Measurements from ENCODE around the gene FBXO15. TPM values are rescaled to one million over a fixed set of nuclear protein-coding genes. Genes with fewer than 3 reads are reported as not detected.

The FBXO15 gene
- total RNA-seq, 2 donors from 2014 or later = 1.3 to 3.0 TPM

GRCh38 chr18:74110149-74110548, 37.5 kb downstream of the FBXO15 start:
- TF ChIP-seq, protein P1, sequence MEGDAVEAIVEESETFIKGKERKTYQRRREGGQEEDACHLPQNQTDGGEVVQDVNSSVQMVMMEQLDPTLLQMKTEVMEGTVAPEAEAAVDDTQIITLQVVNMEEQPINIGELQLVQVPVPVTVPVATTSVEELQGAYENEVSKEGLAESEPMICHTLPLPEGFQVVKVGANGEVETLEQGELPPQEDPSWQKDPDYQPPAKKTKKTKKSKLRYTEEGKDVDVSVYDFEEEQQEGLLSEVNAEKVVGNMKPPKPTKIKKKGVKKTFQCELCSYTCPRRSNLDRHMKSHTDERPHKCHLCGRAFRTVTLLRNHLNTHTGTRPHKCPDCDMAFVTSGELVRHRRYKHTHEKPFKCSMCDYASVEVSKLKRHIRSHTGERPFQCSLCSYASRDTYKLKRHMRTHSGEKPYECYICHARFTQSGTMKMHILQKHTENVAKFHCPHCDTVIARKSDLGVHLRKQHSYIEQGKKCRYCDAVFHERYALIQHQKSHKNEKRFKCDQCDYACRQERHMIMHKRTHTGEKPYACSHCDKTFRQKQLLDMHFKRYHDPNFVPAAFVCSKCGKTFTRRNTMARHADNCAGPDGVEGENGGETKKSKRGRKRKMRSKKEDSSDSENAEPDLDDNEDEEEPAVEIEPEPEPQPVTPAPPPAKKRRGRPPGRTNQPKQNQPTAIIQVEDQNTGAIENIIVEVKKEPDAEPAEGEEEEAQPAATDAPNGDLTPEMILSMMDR (conservative IDR thresholded peaks at IDR 0.05) = no peak
- Mint-ChIP-seq H3K27ac (no peak overlapping the region), H3K9me3 (peaks cover 18% of the 10 kb centered on the region), H3K27me3 (ENCODE audit: insufficient read depth) (no peaks in the 10 kb centered on the region), H3K36me3 (ENCODE audit: low read depth) (no peaks in the 10 kb centered on the region), H3K4me3 (no peak overlapping the region), H3K4me1 (peaks cover 5% of the 10 kb centered on the region)
- H3K27ac ChIP-seq (ENCODE audit: low read depth, low read length) = no peak overlapping the region
- no peaks in the 10 kb centered on the region for H3K4me1 ChIP-seq (ENCODE audit: control insufficient read depth, insufficient read depth, low read length)
- H3K9ac ChIP-seq (ENCODE audit: extremely low read depth, low read length, poor library complexity, severe bottlenecking) = no peak overlapping the region
- peaks cover 8% of the 10 kb centered on the region for H3K9me3 ChIP-seq (ENCODE audit: control insufficient read depth, low read length)
- no CpG with 5 or more reads among the region's 1 CpG for WGBS, 2 experiments (ENCODE audit: insufficient coverage in 1 of 2, insufficient read length in 1 of 2)
- H3K27me3 ChIP-seq (ENCODE audit: control insufficient read depth, insufficient read depth, low read length, poor library complexity, severe bottlenecking) = no peaks in the 10 kb centered on the region
- no peak for DNase-seq
- no peak overlapping the region for H3K4me3 ChIP-seq (ENCODE audit: low read length)
- H3K36me3 ChIP-seq (ENCODE audit: control insufficient read depth, insufficient read depth, low read length) = no peaks in the 10 kb centered on the region

- Mint-ChIP-seq H3K9me3 (peaks cover 18% of the 10 kb centered on the region), H3K27me3 (ENCODE audit: insufficient read depth) (no peaks in the 10 kb centered on the region), H3K27ac (no peak overlapping the region), H3K4me3 (no peak overlapping the region), H3K4me1 (no peaks in the 10 kb centered on the region), H3K36me3 (ENCODE audit: low read depth) (no peaks in the 10 kb centered on the region)
- TF ChIP-seq, protein P1 (conservative IDR thresholded peaks at IDR 0.05) = no peak
- H3K4me3 ChIP-seq (ENCODE audit: low read length) = no peak overlapping the region
- WGBS, 2 experiments (ENCODE audit: insufficient coverage in 1 of 2, insufficient read length in 1 of 2) = no CpG with 5 or more reads among the region's 2 CpGs
- H3K27ac ChIP-seq (ENCODE audit: low read depth, low read length) = no peak overlapping the region
- no peak overlapping the region for H3K9ac ChIP-seq (ENCODE audit: extremely low read depth, low read length, poor library complexity, severe bottlenecking)
- no peak for DNase-seq
- no peaks in the 10 kb centered on the region for H3K27me3 ChIP-seq (ENCODE audit: control insufficient read depth, insufficient read depth, low read length, poor library complexity, severe bottlenecking)
- peaks cover 8% of the 10 kb centered on the region for H3K9me3 ChIP-seq (ENCODE audit: control insufficient read depth, low read length)
- no peaks in the 10 kb centered on the region for H3K36me3 ChIP-seq (ENCODE audit: control insufficient read depth, insufficient read depth, low read length)
- H3K4me1 ChIP-seq (ENCODE audit: control insufficient read depth, insufficient read depth, low read length) = no peaks in the 10 kb centered on the region
These were observed 39.2 kb downstream of the FBXO15 start for GRCh38 chr18:74108460-74108859.

GRCh38 chr18:74097803-74098202, 49.8 kb downstream of the FBXO15 start:
- Mint-ChIP-seq H3K4me1 (no peaks in the 10 kb centered on the region), H3K36me3 (ENCODE audit: low read depth) (no peaks in the 10 kb centered on the region), H3K9me3 (peaks cover 2% of the 10 kb centered on the region), H3K27ac (no peak overlapping the region), H3K27me3 (ENCODE audit: insufficient read depth) (no peaks in the 10 kb centered on the region), H3K4me3 (no peak overlapping the region)
- Histone ChIP-seq H3K27me3 (ENCODE audit: control insufficient read depth, insufficient read depth, low read length, poor library complexity, severe bottlenecking) (no peaks in the 10 kb centered on the region), H3K4me3 (ENCODE audit: low read length) (no peak overlapping the region), H3K36me3 (ENCODE audit: control insufficient read depth, insufficient read depth, low read length) (no peaks in the 10 kb centered on the region), H3K4me1 (ENCODE audit: control insufficient read depth, insufficient read depth, low read length) (no peaks in the 10 kb centered on the region), H3K27ac (ENCODE audit: low read depth, low read length) (no peak overlapping the region), H3K9me3 (ENCODE audit: control insufficient read depth, low read length) (no peaks in the 10 kb centered on the region), H3K9ac (ENCODE audit: extremely low read depth, low read length, poor library complexity, severe bottlenecking) (no peak overlapping the region)
- DNase-seq = no peak
- WGBS, 2 experiments (ENCODE audit: insufficient coverage in 1 of 2, insufficient read length in 1 of 2) = 92% methylated on average over 1 of the region's 1 CpG; no CpG with 5 or more reads in 1 of the 2 experiments
- TF ChIP-seq, protein P1 (conservative IDR thresholded peaks at IDR 0.05) = no peak
